Common myeloid progenitor, CD34-positive (primary cell): ENCODE data around the gene WSCD1.
A peak's percentile ranks its signal among the peaks of the same experiment; 100 is the strongest.

Source experiments
- CTCF ChIA-PET: fragments of 350-600 bp; sonication (Branson Sonifier 250); formaldehyde crosslinking; loops from one replicate; lab custom pipeline; 2021; ENCODE audit warnings: antibody characterized with exemption; lab: Charles Lee
- POLR2A ChIA-PET: fragments of 350-600 bp; sonication (Branson Sonifier 250); formaldehyde crosslinking; loops from one replicate; lab custom pipeline; 2021; ENCODE audit warnings: antibody characterized with exemption; lab: Charles Lee
- DNase-seq, 3 donors: peaks; one replicate each; pipeline versions ENCODE4 v3.0.0 to v3.0.0-alpha.2; 2013
- H3K27ac ChIP-seq, 2 experiments: 1 replicate in 1 of 2; 2 replicates in 1 of 2; pipeline ENCODE4 v1.7.0; 2013; ENCODE audit warnings: inconsistent platforms in 2 of 2, low read length in 2 of 2, mild to moderate bottlenecking in 2 of 2, low read depth in 1 of 2, moderate library complexity in 1 of 2; ENCODE audit not compliant: severe bottlenecking in 2 of 2, insufficient read depth in 1 of 2, poor library complexity in 1 of 2
- H3K27me3 ChIP-seq, 5 experiments: replicated peaks in 2 of 5; 1 replicate in 3 of 5; 2 replicates in 2 of 5; pipeline versions ENCODE4 v1.6.1 to v1.7.0; 2013; ENCODE audit warnings: low read length in 4 of 5, mild to moderate bottlenecking in 2 of 5, moderate library complexity in 2 of 5, inconsistent platforms in 1 of 5; ENCODE audit not compliant: insufficient read depth in 5 of 5, control insufficient read depth in 4 of 5
- H3K36me3 ChIP-seq, 4 experiments: 1 replicate in 2 of 4; 2 replicates in 2 of 4; pipeline versions ENCODE4 v1.6.1 to v1.7.0; 2013; ENCODE audit warnings: low read length in 3 of 4, control low read depth in 1 of 4, mild to moderate bottlenecking in 1 of 4; ENCODE audit not compliant: control insufficient read depth in 4 of 4, insufficient read depth in 4 of 4
- H3K4me1 ChIP-seq, 4 experiments: 1 replicate in 3 of 4; 2 replicates in 1 of 4; pipeline versions ENCODE4 v1.6.1 to v1.7.1; 2013; ENCODE audit warnings: low read length in 3 of 4, mild to moderate bottlenecking in 3 of 4, control low read depth in 1 of 4, inconsistent platforms in 1 of 4, moderate library complexity in 1 of 4; ENCODE audit not compliant: control insufficient read depth in 4 of 4, insufficient read depth in 4 of 4; ENCODE audit errors: control extremely low read depth in 1 of 4
- H3K4me3 ChIP-seq, 7 experiments: 1 replicate in 4 of 7; 2 replicates in 3 of 7; pipeline versions ENCODE4 v1.5.1 to v1.7.0; 2013; ENCODE audit warnings: mild to moderate bottlenecking in 7 of 7, low read length in 6 of 7, moderate library complexity in 6 of 7, inconsistent platforms in 2 of 7, low read depth in 2 of 7, control low read depth in 1 of 7; ENCODE audit not compliant: insufficient read depth in 4 of 7, control insufficient read depth in 1 of 7; ENCODE audit errors: extremely low read depth in 1 of 7
- H3K9me3 ChIP-seq, 5 experiments: 1 replicate in 4 of 5; 2 replicates in 1 of 5; pipeline versions ENCODE4 v1.6.1 to v1.7.1; 2013; ENCODE audit warnings: low read length in 4 of 5, mild to moderate bottlenecking in 2 of 5, inconsistent platforms in 1 of 5, low read depth in 1 of 5, moderate library complexity in 1 of 5; ENCODE audit not compliant: control insufficient read depth in 4 of 5, insufficient read depth in 2 of 5; ENCODE audit errors: control extremely low read depth in 1 of 5
- WGBS: methylation state at CpG from one replicate; pipeline ENCODE4 v1.1.5; 2013; ENCODE audit not compliant: insufficient coverage; 5-methylcytosine and 5-hydroxymethylcytosine counted together

WSCD1 gene

DNA sequence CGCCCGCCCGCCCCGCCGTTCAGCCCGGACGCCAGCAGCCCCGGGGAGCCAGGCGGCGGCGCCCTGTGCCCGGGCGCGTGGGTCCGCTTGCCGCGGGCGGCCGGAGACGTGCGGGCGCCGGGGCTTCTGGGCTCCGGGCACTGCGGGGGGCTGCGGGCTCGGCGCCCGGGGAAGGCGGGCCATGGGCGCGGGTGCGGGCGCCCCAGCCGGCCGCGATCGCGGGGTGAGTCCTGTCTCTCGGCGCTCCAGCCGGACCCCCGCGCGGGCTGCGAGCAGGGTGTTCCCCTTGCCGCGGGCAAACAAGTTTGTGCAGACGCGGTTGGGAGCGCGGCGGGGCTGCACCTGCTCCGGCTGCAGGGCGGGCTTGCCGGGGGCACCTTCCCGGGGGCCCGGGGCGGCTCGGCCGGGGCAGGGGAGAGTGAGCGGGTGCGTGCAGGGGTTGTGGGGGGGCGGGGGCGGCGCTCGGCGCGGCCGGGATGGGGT is 292 bp downstream of the WSCD1 start:
- 0% methylated on average over 46 of the region's 70 CpGs for WGBS

GRCh38 chr17:6070913-6071511 is 833 bp downstream of the WSCD1 start:
- DNase-seq: peak in 2 of 3 donors; percentile 21 to 29
- no peaks in the 10 kb centered on the region for H3K9me3 ChIP-seq
- H3K4me1 ChIP-seq: peaks cover 0 to 13% (median 2%) of the 10 kb centered on the region in 4 experiments
- no peaks in the 10 kb centered on the region for H3K36me3 ChIP-seq
- H3K4me3 ChIP-seq: peak overlapping the region in 6 of 7 experiments; percentile 21 to 73 (median 50)
- WGBS: 4% methylated on average over 36 of the region's 39 CpGs
- H3K27me3 ChIP-seq: peaks cover 0 to 77% (median 29%) of the 10 kb centered on the region in 5 experiments
- H3K27ac ChIP-seq: no peak overlapping the region
- ChIA-PET CTCF (no interaction called here), POLR2A (no interaction called here)

More for the DNA sequence above, 292 bp downstream of the WSCD1 start:
- DNase-seq: peak in 2 of 3 donors; percentile 18 to 36
- Histone ChIP-seq H3K27me3 (peaks cover 0 to 80% (median 29%) of the 10 kb centered on the region in 5 experiments), H3K4me3 (peak overlapping the region in 5 of 7 experiments; percentile 36 to 73 (median 50)), H3K36me3 (no peaks in the 10 kb centered on the region), H3K27ac (no peak overlapping the region), H3K9me3 (no peaks in the 10 kb centered on the region), H3K4me1 (peaks cover 0 to 13% (median 2%) of the 10 kb centered on the region in 4 experiments)
- POLR2A ChIA-PET: no interaction called here
- CTCF ChIA-PET: no interaction called here

GRCh38 chr17:6071528-6072065 is 1.4 kb downstream of the WSCD1 start:
- peaks cover 0 to 13% (median 2%) of the 10 kb centered on the region in 4 experiments for H3K4me1 ChIP-seq
- DNase-seq: no peak
- WGBS: 72% methylated on average over 2 of the region's 7 CpGs
- CTCF ChIA-PET: no interaction called here
- H3K27ac ChIP-seq: no peak overlapping the region
- peaks cover 0 to 72% (median 29%) of the 10 kb centered on the region in 5 experiments for H3K27me3 ChIP-seq
- POLR2A ChIA-PET: no interaction called here
- no peaks in the 10 kb centered on the region for H3K9me3 ChIP-seq
- peak overlapping the region in 1 of 7 experiments; percentile 50 for H3K4me3 ChIP-seq
- H3K36me3 ChIP-seq: no peaks in the 10 kb centered on the region

GRCh38 chr17:6072157-6072556 is 2.0 kb downstream of the WSCD1 start:
- Histone ChIP-seq H3K36me3 (no peaks in the 10 kb centered on the region), H3K27ac (no peak overlapping the region), H3K9me3 (no peaks in the 10 kb centered on the region), H3K4me3 (no peak overlapping the region), H3K27me3 (peaks cover 0 to 66% (median 27%) of the 10 kb centered on the region in 5 experiments), H3K4me1 (peaks cover 0 to 13% (median 2%) of the 10 kb centered on the region in 4 experiments)
- ChIA-PET POLR2A (no interaction called here), CTCF (no interaction called here)
- 94% methylated on average over 3 of the region's 3 CpGs for WGBS
- DNase-seq: no peak

GRCh38 chr17:6072611-6073010 is 2.4 kb downstream of the WSCD1 start:
- no peaks in the 10 kb centered on the region for H3K9me3 ChIP-seq
- no peak overlapping the region for H3K27ac ChIP-seq
- no peaks in the 10 kb centered on the region for H3K36me3 ChIP-seq
- no peak for DNase-seq
- ChIA-PET CTCF (no interaction called here), POLR2A (no interaction called here)
- peaks cover 0 to 13% (median 2%) of the 10 kb centered on the region in 4 experiments for H3K4me1 ChIP-seq
- H3K27me3 ChIP-seq: peaks cover 0 to 62% (median 25%) of the 10 kb centered on the region in 5 experiments
- 100% methylated on average over 1 of the region's 5 CpGs for WGBS
- no peak overlapping the region for H3K4me3 ChIP-seq

GRCh38 chr17:6073620-6074019 is 3.4 kb downstream of the WSCD1 start:
- H3K27me3 ChIP-seq: peaks cover 0 to 53% (median 22%) of the 10 kb centered on the region in 5 experiments
- ChIA-PET POLR2A (no interaction called here), CTCF (no interaction called here)
- 98% methylated on average over 6 of the region's 7 CpGs for WGBS
- H3K4me3 ChIP-seq: no peak overlapping the region
- H3K36me3 ChIP-seq: no peaks in the 10 kb centered on the region
- H3K9me3 ChIP-seq: no peaks in the 10 kb centered on the region
- H3K4me1 ChIP-seq: peaks cover 0 to 13% (median 2%) of the 10 kb centered on the region in 4 experiments
- H3K27ac ChIP-seq: no peak overlapping the region
- DNase-seq: no peak

DNA sequence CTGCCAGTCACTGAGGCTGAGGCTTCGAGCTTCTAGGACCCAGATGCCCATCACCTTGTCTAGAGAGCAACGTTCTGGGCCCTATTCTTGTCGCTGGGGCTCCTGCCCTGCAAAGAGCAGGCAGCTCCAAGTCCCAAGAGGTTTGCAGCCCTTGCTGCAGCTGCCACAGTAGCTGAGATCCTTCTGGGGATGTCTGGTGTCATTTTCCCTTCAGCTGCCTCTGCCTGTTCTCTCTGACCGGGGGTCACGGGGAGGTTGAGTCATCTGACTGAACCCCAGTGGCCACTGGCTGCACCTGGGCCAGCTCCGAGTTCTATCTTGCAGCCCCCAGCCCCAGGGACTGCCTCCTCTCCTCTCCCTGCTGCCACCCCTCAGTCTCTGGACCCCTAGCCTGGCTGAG is 4.9 kb downstream of the WSCD1 start:
- Histone ChIP-seq H3K4me3 (no peak overlapping the region), H3K27me3 (peaks cover 0 to 39% (median 15%) of the 10 kb centered on the region in 5 experiments), H3K36me3 (no peaks in the 10 kb centered on the region), H3K9me3 (no peaks in the 10 kb centered on the region), H3K27ac (no peak overlapping the region), H3K4me1 (peaks cover 0 to 7% (median 2%) of the 10 kb centered on the region in 4 experiments)
- 93% methylated on average over 6 of the region's 6 CpGs for WGBS
- no peak for DNase-seq
- ChIA-PET POLR2A (no interaction called here), CTCF (no interaction called here)
